Colonic mucosa (tissue), 4 donors: ENCODE measurements around the gene EMD. TPM values are rescaled to one million over a fixed set of nuclear protein-coding genes. Genes with fewer than 3 reads are reported as not detected.
A peak's percentile ranks its signal among the peaks of the same experiment; 100 is the strongest.

Experiments
- DNase-seq: peaks from one replicate; pipeline ENCODE4 v3.0.0-alpha.2; 2020
- H3K27ac ChIP-seq: fragments of 200-600 bp; one replicate; pipeline ENCODE4 v1.8.0; 2021
- H3K27me3 ChIP-seq: fragments of 200-600 bp; one replicate; pipeline ENCODE4 v1.8.0; 2021
- H3K36me3 ChIP-seq: fragments of 200-600 bp; one replicate; pipeline ENCODE4 v1.8.0; 2021
- H3K4me1 ChIP-seq: fragments of 200-600 bp; one replicate; pipeline ENCODE4 v1.8.0; 2021; ENCODE audit warnings: mild to moderate bottlenecking
- H3K4me3 ChIP-seq: fragments of 200-600 bp; one replicate; pipeline ENCODE4 v1.8.0; 2021
- H3K9ac ChIP-seq, 2 donors: one replicate each; pipeline ENCODE4 v1.7.0; 2013; ENCODE audit warnings: control low read depth in 2 of 2, low read depth in 2 of 2, low read length in 2 of 2
- H3K9me3 ChIP-seq: fragments of 200-600 bp; one replicate; pipeline ENCODE4 v1.8.0; 2021
- CTCF ChIP-seq: fragments of 200-600 bp; IDR thresholded peaks from one replicate; pipeline ENCODE4 v1.8.0; 2022; ENCODE audit warnings: antibody characterized with exemption, mild to moderate bottlenecking
- intact Hi-C: fragments of 100-400 bp; cut with DNase I; formaldehyde crosslinking; loops from one replicate; pipeline ENCODE4 v1.14.1; 2022
- total RNA-seq, 2 donors: library from RNA; stranded (reverse); fragmentation: NEBNext Ultra II Directional in 1 of 2; extraction: Animal tissue kit (Norgen Biotek cat#: 25700) in 1 of 2; gene quantifications; one replicate each; pipeline ENCODE4 v1.2.1, GENCODE V29; 2021
- donor health status: healthy.
- donor health status: DM: no; HTN: no; CAD: no.
- donor health status: DM: no; HTN: no; CAD: no.

EMD gene
- total RNA-seq, 2 donors from 2014 or later = 44.4 to 49.1 TPM

GRCh38 chrX:154348114-154348531 is 31.0 kb upstream of the EMD start:
- Histone ChIP-seq H3K4me1 (peaks cover 8% of the 10 kb centered on the region), H3K27ac (no peak overlapping the region), H3K36me3 (no peaks in the 10 kb centered on the region), H3K27me3 (no peaks in the 10 kb centered on the region), H3K9ac (no peak overlapping the region), H3K9me3 (no peaks in the 10 kb centered on the region), H3K4me3 (no peak overlapping the region)
- intact Hi-C loops = no loop called here
- DNase-seq = no peak
- no peak for TF ChIP-seq CTCF

GRCh38 chrX:154348646-154349358 is 30.3 kb upstream of the EMD start:
- no peak for DNase-seq
- peaks cover 8% of the 10 kb centered on the region for H3K4me1 ChIP-seq
- no peaks in the 10 kb centered on the region for H3K9me3 ChIP-seq
- H3K27me3 ChIP-seq = no peaks in the 10 kb centered on the region
- H3K36me3 ChIP-seq = no peaks in the 10 kb centered on the region
- intact Hi-C loops = no loop called here
- TF ChIP-seq CTCF = no peak
- H3K27ac ChIP-seq = no peak overlapping the region
- no peak overlapping the region for H3K9ac ChIP-seq
- H3K4me3 ChIP-seq = no peak overlapping the region

- H3K4me1 ChIP-seq = peaks cover 8% of the 10 kb centered on the region
- H3K27me3 ChIP-seq = no peaks in the 10 kb centered on the region
- no peak overlapping the region for H3K27ac ChIP-seq
- intact Hi-C loops = no loop called here
- no peak for DNase-seq
- no peak overlapping the region for H3K9ac ChIP-seq
- no peak overlapping the region for H3K4me3 ChIP-seq
- no peaks in the 10 kb centered on the region for H3K9me3 ChIP-seq
- TF ChIP-seq CTCF = no peak
- H3K36me3 ChIP-seq = no peaks in the 10 kb centered on the region
Observed at GRCh38 chrX:154349359-154349935, 29.6 kb upstream of the EMD start.

- H3K36me3 ChIP-seq = no peaks in the 10 kb centered on the region
- intact Hi-C loops = no loop called here
- DNase-seq = no peak
- no peaks in the 10 kb centered on the region for H3K9me3 ChIP-seq
- no peak overlapping the region for H3K27ac ChIP-seq
- peaks cover 8% of the 10 kb centered on the region for H3K4me1 ChIP-seq
- H3K9ac ChIP-seq = no peak overlapping the region
- H3K4me3 ChIP-seq = no peak overlapping the region
- no peaks in the 10 kb centered on the region for H3K27me3 ChIP-seq
- no peak for TF ChIP-seq CTCF
Observed at GRCh38 chrX:154349979-154350378, 29.1 kb upstream of the EMD start.

- Histone ChIP-seq H3K4me1 (peaks cover 8% of the 10 kb centered on the region), H3K36me3 (no peaks in the 10 kb centered on the region), H3K9me3 (no peaks in the 10 kb centered on the region), H3K9ac (peak overlapping the region in 1 of 2 donors; percentile 35), H3K27ac (no peak overlapping the region), H3K27me3 (no peaks in the 10 kb centered on the region), H3K4me3 (no peak overlapping the region)
- intact Hi-C loops = no loop called here
- no peak for DNase-seq
- TF ChIP-seq CTCF = no peak
Observed at GRCh38 chrX:154350429-154351182, 28.5 kb upstream of the EMD start.
